Measurements from ENCODE around the gene RIMBP2.

- TF ChIP-seq CTCF (IDR thresholded peaks at IDR 0.05; ENCODE audit: poor library complexity, severe bottlenecking) (no peak), REST (IDR thresholded peaks at IDR 0.05; ENCODE audit: borderline replicate concordance) (no peak), RAD21 (conservative IDR thresholded peaks at IDR 0.05) (no peak), EP300 (conservative IDR thresholded peaks at IDR 0.05; ENCODE audit: poor library complexity, severe bottlenecking) (no peak)
Measured at GRCh38 chr12:130356222-130356621, 359.9 kb downstream of the RIMBP2 start.

Data from neural cell (in vitro differentiated cells).